Stimulated activated CD4-positive, alpha-beta T cell treated with anti-CD3 and anti-CD28 coated beads, TNF-alpha, amount 100 ng/mL, for 4 hours (primary cell): ENCODE measurements around the gene SNX32.
"Not testable (repeated sequence)": the region's sequence is repeated elsewhere in the genome, so short reads cannot be mapped to it uniquely, and the experiment has no call there.

Experiments
- DNase-seq, 3 experiments: peaks; one replicate each; pipeline ENCODE4 v3.0.0-alpha.2; 2020; ENCODE audit warnings: low read depth in 3 of 3

Gene SNX32

DNA sequence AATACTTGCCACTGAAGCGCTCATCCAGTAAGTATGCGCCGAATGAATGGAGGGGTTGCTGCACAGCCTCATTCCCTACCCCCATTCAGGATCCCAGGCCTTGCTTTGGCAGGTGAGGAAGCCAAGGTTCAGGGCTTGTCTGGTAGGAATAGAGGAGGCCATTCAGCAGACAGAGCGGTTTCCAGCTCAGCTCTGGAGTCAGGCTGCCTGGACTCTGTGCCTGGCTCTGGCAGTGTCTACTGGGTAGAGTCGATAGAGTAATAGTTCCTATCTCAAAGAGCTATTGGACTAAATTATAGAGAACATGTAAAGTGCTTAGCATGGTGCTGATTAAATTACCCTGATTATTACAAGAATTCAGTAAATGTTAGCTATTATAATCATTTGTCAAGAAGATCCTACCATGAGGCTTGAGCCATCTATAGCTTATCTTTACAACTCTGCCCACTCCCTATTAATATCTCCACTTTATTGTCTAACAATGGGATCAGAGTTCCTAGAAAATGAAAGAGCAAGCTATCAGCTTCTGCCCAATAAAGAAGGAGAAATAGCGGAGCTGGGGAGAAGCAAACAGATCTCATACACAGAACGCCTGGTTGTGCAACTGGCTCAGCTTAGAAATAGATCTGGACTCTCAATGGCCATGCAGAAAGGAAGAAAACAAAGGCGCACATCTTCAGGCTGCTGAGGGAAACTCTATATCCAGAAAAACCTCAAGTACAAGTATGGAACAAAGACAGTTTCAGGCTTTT, 6.6 kb upstream of the SNX32 start:
- no peak for DNase-seq

GRCh38 chr11:65829459-65829858, 4.3 kb upstream of the SNX32 start:
- no peak for DNase-seq

- DNase-seq = not testable (repeated sequence)
Observed at GRCh38 chr11:65832231-65832630, 1.5 kb upstream of the SNX32 start.

DNA sequence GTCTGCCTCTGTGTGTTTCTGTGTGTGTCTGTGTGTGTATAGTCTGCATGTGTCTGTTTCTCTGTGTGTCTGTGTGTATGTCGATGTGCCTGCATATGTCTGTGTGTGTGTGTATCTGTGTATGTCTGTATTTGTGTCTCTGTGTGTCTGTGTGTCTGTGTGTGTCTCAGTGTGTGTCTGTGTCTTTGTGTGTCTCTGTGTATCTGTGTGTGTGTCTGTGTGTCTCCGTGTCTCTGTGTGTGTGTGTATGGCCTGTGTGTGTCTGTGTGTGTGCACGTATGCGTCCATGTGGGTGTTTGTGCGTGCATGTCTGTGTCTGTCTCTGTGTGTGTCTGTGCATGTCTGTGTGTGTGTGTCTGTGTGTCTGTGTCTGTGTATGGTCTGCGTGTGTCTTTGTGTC, 439 bp downstream of the SNX32 start:
- no peak for DNase-seq

DNA sequence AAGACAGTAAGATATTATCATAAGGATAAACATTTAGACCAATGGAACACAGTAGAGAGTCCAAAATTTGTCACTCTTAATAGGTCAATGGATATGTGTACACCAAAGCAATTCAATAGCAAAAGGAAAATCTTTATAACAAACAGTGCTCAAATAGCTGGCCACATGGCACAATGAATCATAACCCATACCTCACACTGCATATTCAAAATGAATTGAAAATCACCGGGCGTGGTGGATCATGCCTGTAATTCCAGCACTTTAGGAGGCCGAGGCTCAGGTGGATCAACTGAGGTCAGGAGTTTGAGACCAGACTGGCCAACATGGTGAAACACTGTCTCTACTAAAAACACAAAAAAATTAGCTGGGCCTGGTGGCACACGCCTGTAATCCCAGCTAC, 8.4 kb downstream of the SNX32 start:
- no peak for DNase-seq

DNA sequence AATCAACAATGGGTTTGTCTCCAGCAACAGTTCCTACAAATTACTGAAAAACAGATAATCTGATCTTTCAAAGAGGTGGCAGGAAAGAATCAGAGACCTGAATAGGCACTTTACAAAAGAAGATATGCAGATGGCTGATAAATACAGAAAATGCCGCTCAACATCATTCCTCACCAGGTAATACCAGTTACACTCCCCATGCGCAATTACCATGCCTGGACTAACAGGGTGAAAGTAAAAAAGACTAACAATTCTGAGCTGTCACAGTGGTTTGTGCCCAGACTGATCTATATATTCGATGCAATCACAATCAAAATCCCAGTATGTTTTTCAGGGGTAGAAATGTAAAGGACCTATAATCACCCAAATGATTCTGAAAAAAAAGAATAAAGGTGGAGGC, 10.0 kb downstream of the SNX32 start:
- no peak for DNase-seq

DNA sequence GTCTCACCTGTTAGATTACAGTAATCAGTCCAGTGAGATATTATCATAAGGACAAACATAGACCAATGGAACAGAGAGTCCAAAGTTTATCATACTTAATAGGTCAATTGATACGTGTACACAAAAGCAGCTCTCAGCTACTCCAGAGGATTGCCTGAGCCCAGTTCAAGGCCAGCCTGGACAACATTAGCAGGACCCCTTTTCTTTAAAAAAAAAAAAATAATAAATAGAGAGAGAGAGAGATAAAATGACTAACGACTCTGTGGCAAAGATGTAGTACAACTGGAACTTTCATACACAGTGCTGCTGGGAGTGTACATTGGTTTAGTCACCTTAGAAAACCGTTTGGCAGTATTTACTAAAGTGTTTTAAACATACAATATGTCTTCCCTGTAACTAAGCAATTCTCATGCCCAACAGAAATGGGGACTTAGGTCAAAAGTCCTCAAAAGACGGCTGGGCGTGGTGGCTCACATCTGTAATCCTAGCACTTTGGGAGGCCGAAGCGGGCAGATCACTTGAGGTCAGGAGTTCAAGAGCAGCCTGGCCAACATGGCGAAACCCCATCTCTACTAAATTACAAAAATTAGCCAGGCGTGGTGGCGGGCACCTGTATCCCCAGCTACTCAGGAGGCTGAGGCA, 10.6 kb downstream of the SNX32 start:
- DNase-seq = no peak

- no peak for DNase-seq
Observed at GRCh38 chr11:65847746-65848145, 14.0 kb downstream of the SNX32 start.

GRCh38 chr11:65848693-65849092, 14.9 kb downstream of the SNX32 start:
- not testable (repeated sequence) for DNase-seq

DNA sequence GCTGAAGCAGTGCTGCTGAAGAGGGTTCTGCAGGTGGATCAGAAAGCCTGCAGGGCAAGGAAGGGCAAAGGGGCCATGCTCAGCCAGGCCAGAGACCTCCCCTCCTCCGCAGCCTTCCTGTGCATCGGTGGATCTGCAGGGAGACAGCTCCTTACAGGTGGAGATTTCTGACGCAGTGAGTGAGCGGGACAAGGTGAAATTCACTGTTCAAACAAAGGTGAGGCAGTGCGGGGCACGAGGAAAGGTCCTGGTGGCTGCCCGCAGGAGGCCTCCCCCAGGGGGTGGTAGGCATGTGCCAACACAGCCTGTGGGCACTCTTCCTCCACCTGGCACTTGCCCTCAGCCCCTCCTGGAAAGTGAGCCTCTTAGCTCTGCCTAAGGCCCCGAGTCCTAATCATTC, 15.6 kb downstream of the SNX32 start:
- no peak for DNase-seq

GRCh38 chr11:65849771-65850216, 16.0 kb downstream of the SNX32 start:
- DNase-seq = no peak

DNA sequence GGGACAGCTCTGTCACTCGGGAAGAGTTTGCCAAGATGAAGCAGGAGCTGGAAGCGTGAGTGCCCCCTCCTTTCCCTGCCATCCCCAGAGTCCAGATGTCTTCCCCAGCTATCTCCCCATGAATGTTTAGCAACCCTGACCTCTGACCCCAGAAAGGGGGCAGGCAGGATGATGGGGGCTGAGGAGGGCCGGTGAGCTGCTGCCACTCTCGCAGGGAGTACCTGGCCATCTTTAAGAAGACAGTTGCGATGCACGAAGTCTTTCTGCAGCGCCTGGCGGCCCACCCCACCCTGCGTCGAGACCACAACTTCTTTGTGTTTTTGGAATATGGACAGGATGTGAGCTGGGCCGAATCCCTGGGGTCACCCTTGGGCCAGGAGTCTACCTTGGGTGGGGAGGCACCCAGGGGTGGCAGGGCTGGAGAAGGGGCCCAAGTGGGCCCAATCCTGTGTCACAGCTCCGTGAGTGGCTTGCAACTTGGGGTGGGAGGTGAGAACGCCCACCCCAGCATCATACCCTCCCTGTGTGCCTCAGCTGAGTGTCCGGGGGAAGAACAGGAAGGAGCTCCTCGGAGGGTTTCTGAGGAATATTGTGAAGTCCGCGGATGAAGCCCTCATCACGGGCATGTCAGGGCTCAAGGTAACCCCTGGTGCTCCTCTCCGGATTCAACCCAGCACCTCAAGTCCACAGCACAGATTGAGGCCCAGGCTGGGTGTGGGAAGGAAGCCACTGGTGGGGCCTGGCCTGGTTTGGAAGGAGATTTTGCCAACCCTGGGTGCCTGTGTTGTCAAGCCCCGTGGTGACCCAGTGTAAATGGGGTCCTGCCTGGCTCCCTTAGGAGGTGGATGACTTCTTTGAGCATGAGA, 16.7 kb downstream of the SNX32 start:
- no peak for DNase-seq

DNA sequence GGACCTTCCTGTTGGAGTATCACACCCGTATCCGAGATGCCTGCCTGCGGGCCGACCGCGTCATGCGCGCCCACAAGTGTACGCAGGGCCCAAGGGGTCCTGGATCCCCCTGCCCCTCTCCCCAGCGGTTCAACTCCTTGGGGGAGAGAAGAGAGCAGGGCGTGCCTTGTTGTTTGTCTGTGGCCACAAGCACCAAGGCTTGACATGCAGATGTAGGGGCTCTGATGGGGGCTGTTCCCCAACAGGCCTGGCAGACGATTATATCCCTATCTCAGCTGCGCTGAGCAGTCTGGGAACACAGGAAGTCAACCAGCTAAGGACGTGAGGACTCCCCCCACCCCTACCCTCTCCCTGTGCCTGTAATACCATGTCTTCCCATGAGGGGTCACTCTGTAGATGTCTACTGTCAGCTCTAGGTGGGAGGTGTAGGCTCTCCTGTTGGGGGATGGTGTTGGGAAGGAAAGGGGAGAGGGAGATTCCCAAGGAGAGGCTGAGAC, 17.4 kb downstream of the SNX32 start:
- no peak for DNase-seq

- DNase-seq = no peak
Observed at GRCh38 chr11:65851811-65852507, 18.2 kb downstream of the SNX32 start.

GRCh38 chr11:65852508-65853245, 18.9 kb downstream of the SNX32 start:
- DNase-seq = no peak

DNA sequence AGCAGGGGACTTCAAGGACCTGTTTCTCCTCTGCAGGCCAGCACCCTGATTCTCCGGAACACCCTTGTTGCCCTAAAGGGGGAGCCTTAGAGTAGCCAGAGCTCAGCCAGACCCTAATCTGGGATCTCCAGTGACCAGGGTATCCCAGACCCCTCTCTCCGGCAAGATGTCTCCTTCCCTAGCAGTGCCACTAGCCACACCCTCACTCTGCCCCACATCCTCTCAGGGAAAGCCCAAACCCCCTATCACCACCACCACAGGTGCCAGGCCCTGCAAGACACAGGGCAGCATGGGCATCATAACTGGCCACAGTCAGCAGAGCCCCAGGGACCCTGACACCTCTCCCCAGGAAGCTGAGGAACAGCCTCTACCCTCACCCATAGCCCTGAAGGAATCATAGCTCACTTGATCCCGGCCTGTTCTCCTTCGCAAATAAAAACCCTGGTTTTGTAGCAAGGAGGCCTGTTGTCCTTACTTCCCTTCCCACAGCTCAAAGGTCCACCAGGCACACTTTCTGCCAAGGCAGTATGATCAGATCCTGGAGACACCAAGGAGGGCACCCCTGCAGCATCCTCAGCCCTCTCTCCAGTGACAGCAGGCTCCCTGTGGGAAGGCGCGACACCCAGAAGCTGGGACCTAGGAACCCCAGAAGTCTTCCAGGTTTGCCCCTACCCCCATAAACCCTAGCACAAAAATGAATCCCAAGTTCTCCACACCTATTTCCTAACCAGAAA, 19.6 kb downstream of the SNX32 start:
- no peak for DNase-seq

DNA sequence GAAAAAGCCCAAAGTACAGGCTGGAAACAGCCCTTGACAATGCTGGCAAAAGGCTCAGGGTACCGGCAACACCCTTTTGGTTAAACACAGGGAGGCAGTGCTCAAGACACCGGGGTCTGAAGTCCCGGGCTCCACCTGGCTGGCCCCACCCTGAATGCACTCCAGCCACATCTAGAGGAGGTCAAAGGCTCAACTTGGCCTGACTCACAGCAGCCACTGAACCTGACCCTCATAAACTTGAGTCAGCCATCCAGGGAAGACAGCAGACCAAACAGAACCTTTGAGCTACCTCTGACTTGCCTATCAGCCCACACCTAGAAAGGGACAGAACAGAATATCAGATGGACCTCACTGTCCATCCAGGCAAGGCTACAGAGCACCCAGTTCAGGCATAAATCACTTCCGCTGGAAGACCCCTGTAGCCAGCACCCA, 20.4 kb downstream of the SNX32 start:
- DNase-seq = no peak

- no peak for DNase-seq
Observed at GRCh38 chr11:65854852-65855837, 21.4 kb downstream of the SNX32 start.

DNA sequence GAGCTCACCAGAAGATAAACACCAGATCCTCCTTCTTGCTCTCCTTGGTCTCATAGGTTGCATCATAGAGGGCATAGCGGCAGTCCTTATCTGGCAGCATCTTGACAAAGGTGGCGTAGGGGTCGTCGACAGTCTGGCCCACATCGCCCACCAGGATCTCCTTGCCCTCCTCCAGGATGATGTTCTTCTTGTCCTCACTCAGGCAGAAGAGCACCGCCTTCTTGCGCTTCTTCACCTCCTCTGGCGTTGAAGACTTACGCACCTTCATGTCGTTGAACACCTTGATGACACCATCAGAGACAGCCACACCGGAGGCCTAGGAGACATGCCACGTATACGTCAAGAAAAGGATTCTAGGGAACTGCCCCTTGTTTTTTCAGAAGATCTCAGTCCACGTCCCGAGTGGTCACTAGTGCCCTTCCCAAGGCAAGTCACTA, 22.2 kb downstream of the SNX32 start:
- no peak for DNase-seq
